BLaER1 (cell line): ENCODE data around the gene WDR1.

Source experiments
- H3K27ac ChIP-seq: shearing (Covaris generic); formaldehyde crosslinking; 2 replicates; pipeline ENCODE4 v1.8.1; 2022
- H3K27me3 ChIP-seq: shearing (Covaris generic); formaldehyde crosslinking; 2 replicates; pipeline ENCODE4 v1.8.1; 2022
- H3K36me3 ChIP-seq: shearing (Covaris generic); formaldehyde crosslinking; 2 replicates; pipeline ENCODE4 v1.8.1; 2022
- H3K4me1 ChIP-seq: shearing (Covaris generic); formaldehyde crosslinking; 2 replicates; pipeline ENCODE4 v1.8.1; 2022
- H3K4me2 ChIP-seq: shearing (Covaris generic); formaldehyde crosslinking; 2 replicates; pipeline ENCODE4 v1.8.1; 2022
- H3K4me3 ChIP-seq: shearing (Covaris generic); formaldehyde crosslinking; 2 replicates; pipeline ENCODE4 v1.8.1; 2022
- H3K9ac ChIP-seq: shearing (Covaris generic); formaldehyde crosslinking; 2 replicates; pipeline ENCODE4 v1.8.1; 2022
- H3K9me3 ChIP-seq: shearing (Covaris generic); formaldehyde crosslinking; 2 replicates; pipeline ENCODE4 v1.8.1; 2022
- H4K20me1 ChIP-seq: shearing (Covaris generic); formaldehyde crosslinking; 2 replicates; pipeline ENCODE4 v1.8.1; 2022
- Cebpa-rat ChIP-seq: shearing (Covaris generic); IDR thresholded peaks from 2 replicates; pipeline ENCODE4 v1.8.1; 2022

WDR1 gene

GRCh38 chr4:10034136-10034535 lies 82.5 kb downstream of the WDR1 start:
- TF ChIP-seq Cebpa-rat, result no peak
- Histone ChIP-seq H3K4me3 (no peak overlapping the region), H3K27me3 (no peaks in the 10 kb centered on the region), H3K9me3 (no peaks in the 10 kb centered on the region), H3K27ac (peak overlapping the region; percentile 72), H3K4me1 (peaks cover 42% of the 10 kb centered on the region), H3K36me3 (no peaks in the 10 kb centered on the region), H3K9ac (peak overlapping the region; percentile 36; the same call in 1 of the 2 replicates), H3K4me2 (peak overlapping the region; percentile 80), H4K20me1 (no peaks in the 10 kb centered on the region)

GRCh38 chr4:10033191-10033881 lies 83.3 kb downstream of the WDR1 start:
- Histone ChIP-seq H3K27me3 (no peaks in the 10 kb centered on the region), H3K9ac (peak overlapping the region; percentile 36; the same call in 1 of the 2 replicates), H3K36me3 (no peaks in the 10 kb centered on the region), H3K4me3 (peak overlapping the region; percentile 36; the same call in 1 of the 2 replicates), H3K9me3 (no peaks in the 10 kb centered on the region), H3K4me1 (peaks cover 42% of the 10 kb centered on the region), H3K27ac (peak overlapping the region; percentile 72), H4K20me1 (no peaks in the 10 kb centered on the region), H3K4me2 (peak overlapping the region; percentile 80)
- no peak for TF ChIP-seq Cebpa-rat

- peak overlapping the region; percentile 80 for H3K4me2 ChIP-seq
- no peaks in the 10 kb centered on the region for H3K9me3 ChIP-seq
- no peaks in the 10 kb centered on the region for H3K36me3 ChIP-seq
- H4K20me1 ChIP-seq, result no peaks in the 10 kb centered on the region
- H3K9ac ChIP-seq, result peak overlapping the region; percentile 36; the same call in 1 of the 2 replicates
- no peaks in the 10 kb centered on the region for H3K27me3 ChIP-seq
- H3K4me1 ChIP-seq, result peaks cover 42% of the 10 kb centered on the region
- 0 out of 2 replicates have a peak overlapping the region, but pooled peaks have one; percentile 36 for H3K4me3 ChIP-seq
- peak overlapping the region; percentile 72 for H3K27ac ChIP-seq
- TF ChIP-seq Cebpa-rat, result no peak
Observed at GRCh38 chr4:10032625-10033024, 84.0 kb downstream of the WDR1 start.

GRCh38 chr4:10031668-10032590 lies 84.7 kb downstream of the WDR1 start:
- Histone ChIP-seq H3K9ac (no peak overlapping the region), H3K4me1 (peaks cover 42% of the 10 kb centered on the region), H3K27ac (no peak overlapping the region), H3K4me3 (no peak overlapping the region), H3K9me3 (no peaks in the 10 kb centered on the region), H3K27me3 (no peaks in the 10 kb centered on the region), H3K36me3 (no peaks in the 10 kb centered on the region), H3K4me2 (peak overlapping the region; percentile 80), H4K20me1 (no peaks in the 10 kb centered on the region)
- TF ChIP-seq Cebpa-rat, result no peak

GRCh38 chr4:10030972-10031667 lies 85.5 kb downstream of the WDR1 start:
- no peak overlapping the region for H3K9ac ChIP-seq
- no peak overlapping the region for H3K27ac ChIP-seq
- no peaks in the 10 kb centered on the region for H3K36me3 ChIP-seq
- TF ChIP-seq Cebpa-rat, result no peak
- H3K4me3 ChIP-seq, result no peak overlapping the region
- H3K27me3 ChIP-seq, result no peaks in the 10 kb centered on the region
- peaks cover 42% of the 10 kb centered on the region for H3K4me1 ChIP-seq
- H3K4me2 ChIP-seq, result peak overlapping the region; percentile 80
- H3K9me3 ChIP-seq, result no peaks in the 10 kb centered on the region
- H4K20me1 ChIP-seq, result no peaks in the 10 kb centered on the region

- Histone ChIP-seq H3K9ac (no peak overlapping the region), H3K4me3 (no peak overlapping the region), H3K4me2 (no peak overlapping the region), H3K27me3 (no peaks in the 10 kb centered on the region), H3K4me1 (peaks cover 52% of the 10 kb centered on the region), H3K27ac (no peak overlapping the region), H3K36me3 (no peaks in the 10 kb centered on the region), H4K20me1 (no peaks in the 10 kb centered on the region), H3K9me3 (no peaks in the 10 kb centered on the region)
- TF ChIP-seq Cebpa-rat, result no peak
Observed at GRCh38 chr4:10029403-10029802, 87.2 kb downstream of the WDR1 start.

GRCh38 chr4:10028910-10029309 lies 87.7 kb downstream of the WDR1 start:
- H3K4me1 ChIP-seq, result peaks cover 52% of the 10 kb centered on the region
- no peak for TF ChIP-seq Cebpa-rat
- no peak overlapping the region for H3K4me2 ChIP-seq
- no peak overlapping the region for H3K27ac ChIP-seq
- H3K36me3 ChIP-seq, result no peaks in the 10 kb centered on the region
- no peak overlapping the region for H3K9ac ChIP-seq
- H3K4me3 ChIP-seq, result no peak overlapping the region
- no peaks in the 10 kb centered on the region for H4K20me1 ChIP-seq
- no peaks in the 10 kb centered on the region for H3K9me3 ChIP-seq
- H3K27me3 ChIP-seq, result no peaks in the 10 kb centered on the region

- no peak overlapping the region for H3K4me2 ChIP-seq
- no peak overlapping the region for H3K4me3 ChIP-seq
- H3K27me3 ChIP-seq, result no peaks in the 10 kb centered on the region
- H4K20me1 ChIP-seq, result no peaks in the 10 kb centered on the region
- TF ChIP-seq Cebpa-rat, result no peak
- peaks cover 52% of the 10 kb centered on the region for H3K4me1 ChIP-seq
- no peak overlapping the region for H3K27ac ChIP-seq
- H3K9me3 ChIP-seq, result no peaks in the 10 kb centered on the region
- no peak overlapping the region for H3K9ac ChIP-seq
- H3K36me3 ChIP-seq, result no peaks in the 10 kb centered on the region
Observed at GRCh38 chr4:10026485-10026884, 90.1 kb downstream of the WDR1 start.

GRCh38 chr4:10025230-10025806 lies 91.3 kb downstream of the WDR1 start:
- Histone ChIP-seq H3K27me3 (no peaks in the 10 kb centered on the region), H3K4me2 (peak overlapping the region; percentile 30), H3K36me3 (no peaks in the 10 kb centered on the region), H3K27ac (no peak overlapping the region), H3K9ac (no peak overlapping the region), H3K4me3 (no peak overlapping the region), H3K4me1 (peaks cover 52% of the 10 kb centered on the region), H3K9me3 (no peaks in the 10 kb centered on the region), H4K20me1 (no peaks in the 10 kb centered on the region)
- no peak for TF ChIP-seq Cebpa-rat
